Naive thymus-derived CD4-positive, alpha-beta T cell (primary cell): ENCODE measurements around the gene RAB3B. TPM values are rescaled to one million over a fixed set of nuclear protein-coding genes. Genes with fewer than 3 reads are reported as not detected.

Experiments
- ATAC-seq: fragments of 150-1000 bp; cut with Tn5 transposase; 2 replicates; pipeline ENCODE4 v1.10.0; 2021; ENCODE audit warnings: mild to moderate bottlenecking, moderate library complexity
- CTCF ChIA-PET: fragments of 350-600 bp; sonication (Branson Sonifier 250); formaldehyde crosslinking; loops from one replicate; lab custom pipeline; 2021; ENCODE audit warnings: antibody characterized with exemption; lab: Charles Lee
- POLR2A ChIA-PET: fragments of 350-600 bp; sonication (Branson Sonifier 250); formaldehyde crosslinking; loops from one replicate; lab custom pipeline; 2021; ENCODE audit warnings: antibody characterized with exemption, inconsistent platforms; lab: Charles Lee
- DNase-seq, 9 donors: peaks; one replicate each; pipeline versions ENCODE4 v3.0.0 to v3.0.0-alpha.2; 2020 to 2022; ENCODE audit warnings: mixed read lengths in 1 of 9
- H3K27ac ChIP-seq: one replicate; pipeline ENCODE4 v1.7.0; 2013; ENCODE audit warnings: mild to moderate bottlenecking, low read depth, low read length, moderate library complexity
- H3K27me3 ChIP-seq, 2 donors: one replicate each; pipeline ENCODE4 v1.7.0; 2013; ENCODE audit warnings: low read length in 2 of 2, mild to moderate bottlenecking in 2 of 2, moderate library complexity in 2 of 2; ENCODE audit not compliant: control insufficient read depth in 2 of 2, insufficient read depth in 2 of 2
- H3K36me3 ChIP-seq, 3 experiments: 1 replicate in 2 of 3; 2 replicates in 1 of 3; pipeline ENCODE4 v1.7.0; 2013; ENCODE audit warnings: low read length in 3 of 3, mild to moderate bottlenecking in 3 of 3, moderate library complexity in 1 of 3; ENCODE audit not compliant: insufficient read depth in 3 of 3, control insufficient read depth in 2 of 3
- H3K4me1 ChIP-seq, 2 donors: one replicate each; pipeline ENCODE4 v1.7.0; 2013; ENCODE audit warnings: low read length in 2 of 2, mild to moderate bottlenecking in 2 of 2, moderate library complexity in 1 of 2; ENCODE audit not compliant: control insufficient read depth in 2 of 2, insufficient read depth in 2 of 2
- H3K4me3 ChIP-seq: 2 replicates; pipeline ENCODE4 v1.7.0; 2013; ENCODE audit warnings: mild to moderate bottlenecking, low read length
- H3K9me3 ChIP-seq, 3 experiments: 1 replicate in 2 of 3; 2 replicates in 1 of 3; pipeline ENCODE4 v1.7.0; 2013; ENCODE audit warnings: low read length in 3 of 3; ENCODE audit not compliant: control insufficient read depth in 2 of 3
- H3K27ac Mint-ChIP-seq, 9 donors: one replicate each; pipeline ENCODE4 v1.8.0; 2020 to 2022; ENCODE audit warnings: mixed read lengths in 9 of 9, mild to moderate bottlenecking in 8 of 9, moderate library complexity in 5 of 9, inconsistent platforms in 2 of 9
- H3K27me3 Mint-ChIP-seq, 5 donors: one replicate each; pipeline ENCODE4 v1.8.0; 2021 to 2022; ENCODE audit warnings: mixed read lengths in 5 of 5, mild to moderate bottlenecking in 1 of 5
- H3K36me3 Mint-ChIP-seq, 5 donors: one replicate each; pipeline ENCODE4 v1.8.0; 2020 to 2022; ENCODE audit warnings: mixed read lengths in 5 of 5, mild to moderate bottlenecking in 3 of 5, inconsistent platforms in 1 of 5
- H3K4me1 Mint-ChIP-seq, 7 donors: one replicate each; pipeline ENCODE4 v1.8.0; 2020 to 2022; ENCODE audit warnings: mixed read lengths in 7 of 7, mild to moderate bottlenecking in 3 of 7, inconsistent platforms in 1 of 7
- H3K4me3 Mint-ChIP-seq, 10 donors: one replicate each; pipeline ENCODE4 v1.8.0; 2020 to 2022; ENCODE audit warnings: mild to moderate bottlenecking in 10 of 10, mixed read lengths in 10 of 10, moderate library complexity in 6 of 10, inconsistent platforms in 2 of 10
- H3K9me3 Mint-ChIP-seq, 11 donors: one replicate each; pipeline ENCODE4 v1.8.0; 2020 to 2022; ENCODE audit warnings: mixed read lengths in 11 of 11, mild to moderate bottlenecking in 4 of 11, inconsistent platforms in 1 of 11, moderate library complexity in 1 of 11
- intact Hi-C, 2 donors: fragments of 100-400 bp; cut with micrococcal nuclease; formaldehyde crosslinking; loops; one replicate each; pipeline ENCODE4 v1.15.1; 2023
- polyA plus RNA-seq, 2 donors: library from polyadenylated mRNA; unstranded; fragments of 300-500 nt; fragmentation: Illumina TruSeq; gene quantifications; one replicate each; pipeline ENCODE4 v1.2.3, GENCODE V29; 2021
- total RNA-seq, 6 experiments: library from RNA in 5 of 6; stranded (reverse) in 5 of 6; gene quantifications; 1 replicate in 5 of 6; 2 replicates in 1 of 6; pipeline ENCODE4 v1.2.3 and lab custom pipeline; 2021 to 2026

RAB3B gene
- total and polyA plus RNA-seq, 7 experiments from 2014 or later, result 0.03 TPM; not detected in 6

- no peaks in the 10 kb centered on the region for H3K36me3 ChIP-seq
- no peak overlapping the region for H3K4me3 ChIP-seq
- no peaks in the 10 kb centered on the region for H3K9me3 ChIP-seq
- no peaks in the 10 kb centered on the region for H3K4me1 ChIP-seq
- Mint-ChIP-seq H3K9me3 (no peaks in the 10 kb centered on the region), H3K4me3 (no peak overlapping the region), H3K36me3 (no peaks in the 10 kb centered on the region), H3K4me1 (no peaks in the 10 kb centered on the region), H3K27ac (no peak overlapping the region), H3K27me3 (peaks cover 0 to 6% (median 0%) of the 10 kb centered on the region in 5 donors)
- H3K27me3 ChIP-seq, result no peaks in the 10 kb centered on the region
- no peak overlapping the region for H3K27ac ChIP-seq
- DNase-seq (no peak), ATAC-seq (no peak)
- intact Hi-C loops, result no loop called here
- CTCF ChIA-PET, result interaction anchor here (0.8 kb wide), 1 partner anchor 68 kb away, joined by 4 read pairs; no protein-coding TSS in a partner anchor
- POLR2A ChIA-PET, result no interaction called here
These were observed 23.9 kb downstream of the RAB3B start for GRCh38 chr1:51966559-51966958.

GRCh38 chr1:51964309-51964696 is 26.2 kb downstream of the RAB3B start:
- H3K4me1 Mint-ChIP-seq, result no peaks in the 10 kb centered on the region
- no peaks in the 10 kb centered on the region for H3K9me3 ChIP-seq
- ChIA-PET POLR2A (no interaction called here), CTCF (no interaction called here)
- DNase-seq, result no peak
- intact Hi-C loops, result no loop called here
- no peaks in the 10 kb centered on the region for H3K36me3 ChIP-seq
- no peak for ATAC-seq
- no peak overlapping the region for H3K4me3 Mint-ChIP-seq
- peaks cover 0 to 19% (median 6%) of the 10 kb centered on the region in 5 donors for H3K27me3 Mint-ChIP-seq
- no peaks in the 10 kb centered on the region for H3K27me3 ChIP-seq
- no peaks in the 10 kb centered on the region for H3K36me3 Mint-ChIP-seq
- H3K27ac ChIP-seq, result no peak overlapping the region
- H3K27ac Mint-ChIP-seq, result no peak overlapping the region
- no peak overlapping the region for H3K4me3 ChIP-seq
- H3K4me1 ChIP-seq, result no peaks in the 10 kb centered on the region
- H3K9me3 Mint-ChIP-seq, result no peaks in the 10 kb centered on the region

- Histone ChIP-seq H3K27me3 (no peaks in the 10 kb centered on the region), H3K36me3 (no peaks in the 10 kb centered on the region), H3K27ac (no peak overlapping the region), H3K4me1 (no peaks in the 10 kb centered on the region), H3K4me3 (no peak overlapping the region), H3K9me3 (no peaks in the 10 kb centered on the region)
- ChIA-PET CTCF (interaction anchor here (0.6 kb wide), 1 partner anchor 13 kb away, joined by 10 read pairs; no protein-coding TSS in a partner anchor), POLR2A (no interaction called here)
- intact Hi-C loops, result no loop called here
- Mint-ChIP-seq H3K9me3 (no peaks in the 10 kb centered on the region), H3K4me1 (no peaks in the 10 kb centered on the region), H3K36me3 (no peaks in the 10 kb centered on the region), H3K4me3 (no peak overlapping the region), H3K27ac (no peak overlapping the region), H3K27me3 (peaks cover 0 to 20% (median 11%) of the 10 kb centered on the region in 5 donors)
- ATAC-seq (no peak), DNase-seq (no peak)
These were observed 26.8 kb downstream of the RAB3B start for GRCh38 chr1:51963592-51964308.

- ATAC-seq, result no peak
- Mint-ChIP-seq H3K9me3 (no peaks in the 10 kb centered on the region), H3K4me1 (no peaks in the 10 kb centered on the region), H3K27me3 (peaks cover 0 to 18% (median 11%) of the 10 kb centered on the region in 5 donors), H3K27ac (no peak overlapping the region), H3K36me3 (no peaks in the 10 kb centered on the region), H3K4me3 (no peak overlapping the region)
- no peaks in the 10 kb centered on the region for H3K9me3 ChIP-seq
- intact Hi-C loops, result no loop called here
- H3K27ac ChIP-seq, result no peak overlapping the region
- CTCF ChIA-PET, result no interaction called here
- H3K36me3 ChIP-seq, result no peaks in the 10 kb centered on the region
- no peaks in the 10 kb centered on the region for H3K4me1 ChIP-seq
- no peak for DNase-seq
- H3K4me3 ChIP-seq, result no peak overlapping the region
- H3K27me3 ChIP-seq, result no peaks in the 10 kb centered on the region
- POLR2A ChIA-PET, result no interaction called here
These were observed 27.8 kb downstream of the RAB3B start for GRCh38 chr1:51962486-51963356.

- ATAC-seq (no peak), DNase-seq (no peak)
- peaks cover 0 to 18% (median 11%) of the 10 kb centered on the region in 5 donors for H3K27me3 Mint-ChIP-seq
- H3K27ac Mint-ChIP-seq, result no peak overlapping the region
- no peak overlapping the region for H3K4me3 ChIP-seq
- H3K4me1 Mint-ChIP-seq, result no peaks in the 10 kb centered on the region
- intact Hi-C loops, result no loop called here
- no peaks in the 10 kb centered on the region for H3K27me3 ChIP-seq
- H3K27ac ChIP-seq, result no peak overlapping the region
- CTCF ChIA-PET, result no interaction called here
- POLR2A ChIA-PET, result no interaction called here
- H3K4me1 ChIP-seq, result no peaks in the 10 kb centered on the region
- no peak overlapping the region for H3K4me3 Mint-ChIP-seq
- no peaks in the 10 kb centered on the region for H3K36me3 ChIP-seq
- no peaks in the 10 kb centered on the region for H3K36me3 Mint-ChIP-seq
- no peaks in the 10 kb centered on the region for H3K9me3 Mint-ChIP-seq
- H3K9me3 ChIP-seq, result no peaks in the 10 kb centered on the region
These were observed 28.5 kb downstream of the RAB3B start for GRCh38 chr1:51961954-51962353.

- no peaks in the 10 kb centered on the region for H3K9me3 ChIP-seq
- no peaks in the 10 kb centered on the region for H3K36me3 ChIP-seq
- no peak overlapping the region for H3K27ac Mint-ChIP-seq
- POLR2A ChIA-PET, result no interaction called here
- no peak overlapping the region for H3K4me3 ChIP-seq
- peaks cover 0 to 3% (median 0%) of the 10 kb centered on the region in 7 donors for H3K4me1 Mint-ChIP-seq
- no peaks in the 10 kb centered on the region for H3K27me3 ChIP-seq
- no peak overlapping the region for H3K4me3 Mint-ChIP-seq
- no peak for DNase-seq
- intact Hi-C loops, result no loop called here
- no peak overlapping the region for H3K27ac ChIP-seq
- CTCF ChIA-PET, result no interaction called here
- H3K27me3 Mint-ChIP-seq, result peaks cover 0 to 18% (median 11%) of the 10 kb centered on the region in 5 donors
- H3K9me3 Mint-ChIP-seq, result no peaks in the 10 kb centered on the region
- ATAC-seq, result no peak
- no peaks in the 10 kb centered on the region for H3K4me1 ChIP-seq
- H3K36me3 Mint-ChIP-seq, result no peaks in the 10 kb centered on the region
These were observed 29.3 kb downstream of the RAB3B start for GRCh38 chr1:51961231-51961630.
